NCI-H1694 treated with DMSO at 0.1 percent for 48 hours (cell line): ENCODE measurements around the gene ENPP6.
"Not testable (repeated sequence)": the region's sequence is repeated elsewhere in the genome, so short reads cannot be mapped to it uniquely, and the experiment has no call there.

Experiments
- DNase-seq: peaks from one replicate; lab custom pipeline; 2025; lab: John Stamatoyannopoulos, UW

ENPP6 gene

DNA sequence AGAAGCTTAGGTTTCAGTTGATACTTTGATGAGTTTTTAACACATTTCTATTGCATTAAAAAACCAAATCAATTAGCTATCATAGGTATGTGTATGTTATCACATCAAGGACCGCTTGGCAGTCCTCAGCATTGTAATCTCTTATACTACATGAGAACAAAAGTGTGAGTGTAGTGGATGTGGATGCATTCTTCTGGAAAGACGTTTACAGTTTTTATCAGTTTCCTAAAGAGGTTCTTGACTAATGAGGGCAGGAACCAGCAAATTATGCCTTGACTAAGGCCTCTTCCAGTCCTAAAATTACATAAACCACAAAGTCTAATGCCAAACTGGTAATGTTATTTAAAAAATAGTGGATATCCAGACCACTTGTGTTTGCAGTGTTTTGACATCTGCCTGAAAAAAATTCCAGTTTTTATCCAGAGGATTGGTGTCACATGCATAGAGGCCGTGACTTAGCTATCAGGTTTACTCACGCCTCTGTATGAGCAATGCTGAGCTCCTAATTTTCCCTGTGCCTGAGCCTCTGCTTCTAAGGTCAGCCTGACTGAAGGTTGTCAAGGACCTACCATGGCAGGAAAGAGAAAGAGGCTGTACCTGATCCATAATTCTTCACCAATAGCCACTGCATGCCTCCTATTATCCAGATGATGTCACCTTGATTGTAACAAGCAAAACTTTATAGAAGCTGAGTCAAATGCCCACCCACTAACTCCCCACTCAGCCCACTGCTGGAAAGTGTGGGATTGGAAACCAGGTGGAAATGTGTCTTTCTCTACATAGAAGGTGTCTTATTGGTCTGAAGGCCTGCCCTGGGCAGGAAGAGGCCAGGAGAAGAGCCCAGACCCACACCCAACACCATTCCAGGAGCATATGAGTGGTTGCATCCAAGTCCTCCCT lies 68.7 kb downstream of the ENPP6 start:
- no peak for DNase-seq

DNA sequence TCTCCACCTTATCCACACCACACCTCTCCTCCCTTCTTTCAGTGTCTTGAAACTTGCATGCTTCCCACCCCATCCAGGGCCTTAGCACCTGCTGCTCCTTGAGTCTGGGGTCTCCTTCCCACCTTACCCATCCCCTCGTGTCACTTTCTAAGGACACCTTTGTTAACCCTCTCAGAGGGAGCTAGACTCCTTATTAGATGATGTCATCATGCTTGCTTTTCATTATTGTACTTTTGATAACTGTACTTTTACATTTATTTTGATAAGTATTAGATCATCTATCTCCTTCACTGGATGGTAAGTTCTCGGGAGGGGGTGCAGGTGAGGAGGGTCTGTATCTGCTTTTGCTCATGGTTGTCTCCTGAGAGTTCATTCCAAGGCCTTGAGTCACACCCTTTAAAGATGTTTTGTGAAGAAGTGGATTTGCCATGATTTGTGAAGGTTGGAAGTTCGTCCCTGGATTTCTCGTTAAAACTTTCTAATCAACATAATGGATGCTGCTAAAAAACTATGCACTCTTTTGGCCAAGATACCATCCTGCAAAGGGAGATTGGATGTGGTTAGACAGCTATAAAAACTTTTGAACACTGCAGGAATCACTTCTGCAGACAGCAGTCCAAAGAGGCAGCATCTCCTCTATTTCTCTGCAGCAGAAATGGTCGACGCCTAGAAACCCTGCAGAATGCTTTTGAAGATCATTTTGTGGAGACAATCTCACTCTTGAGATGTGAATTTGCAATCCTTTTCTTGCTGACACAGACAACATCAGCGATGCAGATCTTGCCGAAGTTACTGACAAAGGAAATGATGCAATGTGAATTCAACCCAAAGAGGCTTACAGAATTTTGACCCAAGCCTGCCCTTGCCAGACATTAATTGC lies 69.6 kb downstream of the ENPP6 start:
- no peak for DNase-seq

- DNase-seq: no peak
Observed at GRCh38 chr4:184146951-184147350, 70.7 kb downstream of the ENPP6 start.

- no peak for DNase-seq
Observed at GRCh38 chr4:184145596-184145995, 72.1 kb downstream of the ENPP6 start.

GRCh38 chr4:184143770-184144564 lies 73.7 kb downstream of the ENPP6 start:
- DNase-seq: no peak

DNA sequence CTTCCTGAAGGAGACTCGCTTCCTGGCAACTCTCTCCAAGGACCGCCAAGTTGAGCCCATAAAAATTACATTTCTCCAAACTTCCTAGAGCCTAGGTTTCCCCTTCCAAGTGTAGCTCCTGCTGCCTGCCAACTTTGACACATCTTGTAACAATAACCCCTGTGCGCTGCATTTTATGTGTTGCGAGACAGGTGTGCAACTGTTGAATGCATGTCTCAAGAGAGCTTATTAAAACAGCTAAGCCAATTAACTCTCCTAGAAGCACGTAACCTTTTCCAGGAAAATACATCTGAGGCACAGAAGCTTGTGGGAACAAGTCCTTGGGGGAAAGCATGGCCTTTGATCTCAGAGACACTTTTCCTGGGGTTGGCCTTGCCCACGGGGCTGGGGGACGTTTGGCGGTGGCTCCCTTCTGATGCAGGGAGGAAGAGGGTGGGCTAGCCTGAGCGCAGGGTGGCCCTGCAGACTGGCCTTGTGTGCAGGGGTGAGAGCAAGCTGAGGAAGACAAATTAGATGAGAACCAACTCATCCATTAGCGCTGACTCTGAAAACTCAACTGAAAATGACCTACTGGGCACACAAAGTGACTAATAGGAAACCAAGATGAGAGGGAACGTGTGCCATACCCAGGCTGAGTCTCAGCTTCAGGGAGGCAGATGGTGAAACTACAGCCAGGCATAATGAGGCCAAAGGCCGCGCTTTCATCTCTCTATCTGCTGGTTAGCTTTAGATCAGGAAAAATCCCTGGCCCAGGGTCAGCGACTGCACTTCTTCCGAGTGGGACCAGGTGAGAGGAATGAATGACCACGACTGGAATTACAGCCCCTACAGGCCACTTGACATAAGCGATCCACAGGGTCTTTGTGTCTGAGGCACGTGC lies 75.3 kb downstream of the ENPP6 start:
- DNase-seq: no peak

- DNase-seq: not testable (repeated sequence)
Observed at GRCh38 chr4:184140901-184141300, 76.8 kb downstream of the ENPP6 start.

DNA sequence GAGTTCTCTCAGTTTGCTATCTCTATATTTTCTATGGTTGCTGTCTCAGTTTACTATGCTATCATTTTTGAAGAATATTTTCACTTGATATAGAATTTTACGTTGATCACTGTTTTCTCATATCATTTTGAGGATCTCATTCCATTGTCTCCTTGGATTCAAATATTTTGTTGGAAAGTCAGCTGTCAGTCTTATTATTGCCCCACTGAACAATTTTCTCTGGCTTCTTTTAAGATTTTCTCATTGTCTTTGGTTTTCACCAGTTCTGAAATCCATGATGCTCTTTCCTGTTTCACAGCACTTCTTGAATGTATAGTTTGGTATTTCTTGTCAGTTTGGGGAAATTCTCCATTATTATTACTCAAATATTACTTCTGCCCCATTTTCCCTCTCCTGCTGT lies 81.1 kb downstream of the ENPP6 start:
- no peak for DNase-seq

- DNase-seq: no peak
Observed at GRCh38 chr4:184126800-184127199, 90.9 kb downstream of the ENPP6 start.

GRCh38 chr4:184122631-184123408 lies 94.9 kb downstream of the ENPP6 start:
- DNase-seq: no peak

- DNase-seq: no peak
Observed at GRCh38 chr4:184120549-184121127, 97.0 kb downstream of the ENPP6 start.

GRCh38 chr4:184117662-184118199 lies 99.9 kb downstream of the ENPP6 start:
- DNase-seq: no peak

- DNase-seq: no peak
Observed at GRCh38 chr4:184115399-184115798, 102.3 kb downstream of the ENPP6 start.

- DNase-seq: no peak
Observed at GRCh38 chr4:184114431-184114830, 103.2 kb downstream of the ENPP6 start.

DNA sequence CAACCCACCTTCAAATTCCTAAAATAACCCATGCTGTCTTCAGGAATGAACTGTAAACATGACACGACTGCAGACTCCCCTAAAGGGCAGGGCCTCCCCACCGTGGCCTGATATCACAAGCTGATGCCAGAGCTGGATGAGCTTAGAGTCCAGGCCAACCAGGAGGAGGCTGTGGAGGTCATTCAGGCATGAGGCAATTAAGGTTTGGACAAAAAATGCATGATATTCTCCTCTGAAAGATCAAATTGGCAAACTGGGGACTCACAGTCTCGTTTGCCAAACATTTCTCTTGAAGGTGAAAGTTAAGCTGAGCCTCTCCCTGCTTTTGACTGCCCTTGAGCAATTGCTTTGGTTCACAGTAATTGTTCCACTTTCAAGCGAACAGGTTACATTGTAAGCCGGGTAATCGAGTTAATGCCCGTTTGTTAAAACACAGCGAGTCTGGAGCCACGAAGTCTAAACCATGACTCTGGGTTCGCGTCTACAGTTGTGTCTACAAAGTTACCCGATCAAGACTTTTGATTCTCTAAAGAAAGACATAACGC lies 105.6 kb downstream of the ENPP6 start:
- no peak for DNase-seq

- no peak for DNase-seq
Observed at GRCh38 chr4:184111233-184111832, 106.3 kb downstream of the ENPP6 start.

DNA sequence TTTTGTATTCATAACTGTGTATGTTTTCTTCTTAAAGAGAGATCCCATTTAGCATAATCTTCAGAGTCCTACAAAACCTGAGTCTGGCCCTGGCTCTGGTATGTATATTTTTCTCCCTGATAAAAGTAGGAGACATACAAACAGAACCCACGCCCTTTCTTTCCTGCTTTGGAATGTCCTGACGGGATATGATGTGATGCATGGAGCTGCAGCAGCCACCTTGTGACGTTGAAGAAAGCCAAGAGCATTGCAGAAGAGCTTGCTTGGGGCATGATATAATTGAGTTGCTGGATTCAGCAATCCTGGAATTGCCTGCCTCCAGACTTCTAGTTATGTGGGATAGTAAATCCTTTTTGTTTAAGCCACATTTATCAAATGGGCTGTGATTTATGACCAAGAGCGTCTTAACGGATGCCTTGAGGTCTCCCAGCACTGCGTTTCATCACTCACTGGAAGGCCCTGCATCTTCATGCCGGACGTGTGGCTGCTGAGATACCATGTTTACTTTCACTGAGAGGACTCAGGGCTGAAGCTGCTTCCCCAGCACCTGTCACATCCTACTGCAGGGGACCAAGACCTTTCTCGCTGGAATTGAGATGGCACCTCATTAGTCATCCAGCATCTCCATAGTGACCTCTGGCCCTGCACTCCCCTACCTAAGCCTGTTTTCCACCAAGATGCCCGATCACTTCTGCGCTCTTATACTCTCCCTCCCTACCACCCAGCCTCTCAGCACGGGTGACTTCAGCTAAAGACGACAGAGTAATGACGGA lies 107.0 kb downstream of the ENPP6 start:
- no peak for DNase-seq

- DNase-seq: no peak
Observed at GRCh38 chr4:184108006-184108501, 109.6 kb downstream of the ENPP6 start.
